Muscle layer of duodenum (tissue), 2 donors: Measurements from ENCODE around the gene TJP1.
"Not testable (repeated sequence)": the region's sequence is repeated elsewhere in the genome, so short reads cannot be mapped to it uniquely, and the experiment has no call there.

ENCODE experiments used
- H3K27ac ChIP-seq: one replicate; pipeline ENCODE4 v1.7.0; 2013; ENCODE audit warnings: mild to moderate bottlenecking, low read length
- H3K27me3 ChIP-seq: one replicate; pipeline ENCODE4 v1.7.0; 2013; ENCODE audit warnings: low read depth, mild to moderate bottlenecking, control low read depth, low read length
- H3K36me3 ChIP-seq, 2 donors: one replicate each; pipeline ENCODE4 v1.7.0; 2013; ENCODE audit warnings: low read length in 2 of 2, control low read depth in 1 of 2, mild to moderate bottlenecking in 1 of 2; ENCODE audit not compliant: insufficient read depth in 2 of 2, control insufficient read depth in 1 of 2
- H3K4me1 ChIP-seq, 2 donors: one replicate each; pipeline ENCODE4 v1.7.0; 2013; ENCODE audit warnings: low read length in 2 of 2, mild to moderate bottlenecking in 2 of 2, control low read depth in 1 of 2, moderate library complexity in 1 of 2; ENCODE audit not compliant: insufficient read depth in 2 of 2, control insufficient read depth in 1 of 2
- H3K4me3 ChIP-seq, 2 donors: one replicate each; pipeline ENCODE4 v1.7.0; 2013; ENCODE audit warnings: low read length in 2 of 2, low read depth in 1 of 2, mild to moderate bottlenecking in 1 of 2
- H3K9me3 ChIP-seq, 2 donors: one replicate each; pipeline ENCODE4 v1.7.0; 2013; ENCODE audit warnings: low read length in 2 of 2, control low read depth in 1 of 2, mild to moderate bottlenecking in 1 of 2; ENCODE audit not compliant: control insufficient read depth in 1 of 2
- donor health status: healthy.

Gene TJP1

GRCh38 chr15:29696950-29697738 is 125.1 kb downstream of the TJP1 start:
- Histone ChIP-seq H3K9me3 (peaks cover 0 to 2% of the 10 kb centered on the region in 2 donors), H3K27me3 (no peaks in the 10 kb centered on the region), H3K4me3 (no peak overlapping the region), H3K36me3 (peaks cover 9 to 31% of the 10 kb centered on the region in 2 donors), H3K27ac (no peak overlapping the region), H3K4me1 (no peaks in the 10 kb centered on the region)

GRCh38 chr15:29696506-29696905 is 125.8 kb downstream of the TJP1 start:
- not testable (repeated sequence) for H3K9me3 ChIP-seq, H3K4me1 ChIP-seq, H3K27ac ChIP-seq, H3K27me3 ChIP-seq, H3K4me3 ChIP-seq
- peaks cover 8 to 26% of the 10 kb centered on the region in 2 donors for H3K36me3 ChIP-seq

- Histone ChIP-seq H3K4me1 (no peaks in the 10 kb centered on the region), H3K27me3 (no peaks in the 10 kb centered on the region), H3K36me3 (peaks cover under 1 to 19% of the 10 kb centered on the region in 2 donors), H3K4me3 (no peak overlapping the region), H3K9me3 (peaks cover 0 to 2% of the 10 kb centered on the region in 2 donors), H3K27ac (no peak overlapping the region)
Measured at GRCh38 chr15:29695489-29696167, 126.6 kb downstream of the TJP1 start.

GRCh38 chr15:29693225-29693624 is 129.0 kb downstream of the TJP1 start:
- Histone ChIP-seq H3K4me3 (no peak overlapping the region), H3K27ac (no peak overlapping the region), H3K9me3 (peaks cover 0 to 2% of the 10 kb centered on the region in 2 donors), H3K27me3 (no peaks in the 10 kb centered on the region), H3K4me1 (no peaks in the 10 kb centered on the region), H3K36me3 (peaks cover 0 to 3% of the 10 kb centered on the region in 2 donors)

- Histone ChIP-seq H3K4me3 (no peak overlapping the region), H3K36me3 (no peaks in the 10 kb centered on the region), H3K9me3 (peaks cover 0 to 2% of the 10 kb centered on the region in 2 donors), H3K4me1 (no peaks in the 10 kb centered on the region), H3K27me3 (no peaks in the 10 kb centered on the region), H3K27ac (no peak overlapping the region)
Measured at GRCh38 chr15:29692527-29692926, 129.7 kb downstream of the TJP1 start.

- Histone ChIP-seq H3K4me1 (no peaks in the 10 kb centered on the region), H3K27me3 (no peaks in the 10 kb centered on the region), H3K4me3 (no peak overlapping the region), H3K36me3 (no peaks in the 10 kb centered on the region), H3K27ac (no peak overlapping the region), H3K9me3 (peaks cover 0 to 2% of the 10 kb centered on the region in 2 donors)
Measured at GRCh38 chr15:29690765-29691475, 131.3 kb downstream of the TJP1 start.

GRCh38 chr15:29689287-29689986 is 132.8 kb downstream of the TJP1 start:
- Histone ChIP-seq H3K4me1 (no peaks in the 10 kb centered on the region), H3K4me3 (no peak overlapping the region), H3K9me3 (no peaks in the 10 kb centered on the region), H3K36me3 (no peaks in the 10 kb centered on the region), H3K27ac (no peak overlapping the region), H3K27me3 (no peaks in the 10 kb centered on the region)

- Histone ChIP-seq H3K27me3 (no peaks in the 10 kb centered on the region), H3K9me3 (no peaks in the 10 kb centered on the region), H3K36me3 (no peaks in the 10 kb centered on the region), H3K4me1 (no peaks in the 10 kb centered on the region), H3K27ac (no peak overlapping the region), H3K4me3 (no peak overlapping the region)
Measured at GRCh38 chr15:29688506-29689286, 133.6 kb downstream of the TJP1 start.

- Histone ChIP-seq H3K9me3 (no peaks in the 10 kb centered on the region), H3K36me3 (no peaks in the 10 kb centered on the region), H3K27me3 (no peaks in the 10 kb centered on the region), H3K4me3 (no peak overlapping the region), H3K27ac (peak overlapping the region; percentile 51), H3K4me1 (no peaks in the 10 kb centered on the region)
Measured at GRCh38 chr15:29687939-29688505, 134.2 kb downstream of the TJP1 start.

- Histone ChIP-seq H3K36me3 (no peaks in the 10 kb centered on the region), H3K4me3 (no peak overlapping the region), H3K27me3 (no peaks in the 10 kb centered on the region), H3K9me3 (no peaks in the 10 kb centered on the region), H3K4me1 (no peaks in the 10 kb centered on the region), H3K27ac (peak overlapping the region; percentile 51)
Measured at GRCh38 chr15:29687204-29687815, 135.0 kb downstream of the TJP1 start.
